ENCODE data around the gene CLDN20. TPM values are rescaled to one million over a fixed set of nuclear protein-coding genes. Genes with fewer than 3 reads are reported as not detected.

CLDN20 gene
- polyA plus RNA-seq, 3 donors, result not detected

DNA sequence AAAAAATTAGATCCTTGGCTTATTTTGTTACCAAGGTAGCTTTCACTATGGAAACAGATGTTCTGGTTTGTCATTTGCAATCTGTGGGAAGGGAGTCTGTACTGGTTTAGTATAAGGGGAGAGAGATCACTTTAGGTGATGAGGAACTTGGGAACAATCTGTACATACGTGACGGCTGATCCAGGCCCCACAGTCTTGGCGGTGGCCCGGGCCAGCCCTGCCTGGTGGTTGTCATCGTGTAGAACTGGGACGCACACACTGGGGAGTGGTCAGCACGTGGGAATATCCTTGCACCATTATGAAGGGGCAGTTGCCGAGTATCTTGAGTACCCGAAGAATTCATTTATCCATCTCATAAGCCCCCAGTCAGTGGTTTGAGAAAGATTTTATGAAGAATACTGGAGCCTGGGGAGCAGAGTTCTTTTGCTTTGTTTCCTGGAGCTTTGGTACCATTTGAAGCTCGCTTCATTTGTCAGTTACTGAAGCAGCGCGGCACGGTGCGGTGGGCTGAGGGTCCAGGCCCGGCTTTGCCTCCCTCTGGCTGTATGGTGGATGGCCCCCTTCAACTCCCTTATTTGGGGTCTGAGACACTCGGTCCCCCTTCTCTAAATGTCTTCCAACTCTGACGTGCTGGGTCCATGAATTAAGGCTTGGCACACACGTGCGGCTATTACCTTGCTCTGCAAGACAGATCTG lies 22.8 kb upstream of the CLDN20 start:
- WGBS, 3 donors, result 91 to 94% (median 93%) methylated on average over 19 of the region's 19 CpGs
- H3K27ac ChIP-seq (ENCODE audit: low read depth, low read length), result peak overlapping the region; percentile 35

DNA sequence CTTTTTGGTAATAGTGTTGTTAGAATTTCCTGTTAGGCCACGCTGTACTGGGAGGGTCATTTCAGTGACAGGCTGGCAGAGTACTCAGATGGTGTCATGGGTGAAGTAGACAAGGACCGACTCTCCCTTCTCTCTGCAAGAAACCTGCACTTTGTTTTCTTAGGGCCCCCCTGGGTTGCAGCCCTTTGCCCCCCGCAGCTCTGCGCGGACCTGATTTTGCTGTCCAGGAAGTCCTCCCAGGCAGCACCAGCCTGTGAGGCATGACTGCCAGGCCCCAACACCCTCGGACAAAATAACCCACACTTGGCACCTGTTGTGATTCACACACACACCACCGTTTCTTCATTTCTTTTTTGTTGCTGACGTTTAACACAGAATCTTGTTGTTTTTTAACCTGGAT lies 21.8 kb upstream of the CLDN20 start:
- WGBS, 3 donors, result 65 to 88% (median 79%) methylated on average over 8 of the region's 8 CpGs
- no peak overlapping the region for H3K27ac ChIP-seq (ENCODE audit: low read depth, low read length)

DNA sequence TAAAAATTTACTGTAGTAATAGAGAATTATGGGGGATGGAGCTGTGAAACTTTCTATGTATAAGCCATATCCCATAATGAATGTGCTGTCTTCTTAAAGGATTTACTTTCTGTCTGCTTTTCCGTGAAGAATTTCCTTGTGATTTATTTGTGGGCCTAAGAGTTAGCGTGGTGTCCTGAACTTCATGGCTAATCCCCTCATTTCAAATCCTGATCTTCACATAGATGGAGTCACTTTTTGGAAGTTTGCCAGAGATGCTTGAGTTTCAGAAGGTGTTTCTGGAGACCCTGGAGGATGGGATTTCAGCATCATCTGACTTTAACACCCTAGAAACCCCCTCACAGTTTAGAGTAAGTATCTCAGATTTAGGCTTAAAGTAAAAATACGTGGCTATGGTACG lies 19.4 kb upstream of the CLDN20 start:
- 71 to 83% (median 79%) methylated on average over 4 of the region's 4 CpGs for WGBS, 3 donors
- no peak overlapping the region for H3K27ac ChIP-seq (ENCODE audit: low read depth, low read length)

DNA sequence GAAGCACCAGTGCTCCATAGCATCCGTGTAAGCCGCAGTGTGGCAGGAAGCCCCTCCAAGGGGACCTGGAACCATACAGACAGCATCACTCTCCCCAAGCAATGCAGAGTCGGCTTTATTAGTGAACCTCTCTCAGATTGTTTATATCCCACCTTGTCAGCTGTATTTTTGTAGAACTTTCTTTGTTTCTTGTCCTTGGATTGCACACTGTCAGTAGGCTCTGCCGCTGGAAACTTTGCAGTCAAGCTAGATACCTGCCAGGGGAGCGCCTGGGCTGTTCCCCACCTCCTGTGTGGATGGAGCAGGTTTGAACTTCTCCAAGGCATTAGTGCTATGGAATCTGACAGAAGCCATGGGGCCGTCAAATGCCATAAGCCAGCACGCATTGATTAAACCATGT lies 18.6 kb upstream of the CLDN20 start:
- H3K27ac ChIP-seq (ENCODE audit: low read depth, low read length), result no peak overlapping the region
- WGBS, 3 donors, result 87 to 93% (median 92%) methylated on average over 7 of the region's 7 CpGs

DNA sequence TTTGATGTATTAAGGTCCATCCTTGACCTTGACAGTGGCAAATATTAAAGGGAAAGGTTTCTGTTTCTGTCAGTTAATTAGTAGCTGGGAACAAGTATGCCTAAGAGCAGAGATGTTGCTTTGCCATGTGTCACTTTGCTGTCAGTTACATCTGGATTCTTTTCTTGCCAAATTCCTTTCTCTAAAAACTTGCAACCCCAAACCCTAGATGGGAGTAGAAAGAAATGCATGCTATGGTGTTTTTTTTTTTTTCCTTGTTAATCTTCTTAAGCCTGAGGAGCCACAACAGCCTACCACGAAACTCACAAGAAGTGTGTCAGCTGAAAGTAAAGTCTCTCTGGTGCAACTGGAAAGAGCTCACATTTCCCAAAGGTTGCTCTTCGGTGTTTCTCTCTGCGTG lies 18.0 kb upstream of the CLDN20 start:
- WGBS, 3 donors, result 80 to 95% (median 93%) methylated on average over 3 of the region's 3 CpGs
- H3K27ac ChIP-seq (ENCODE audit: low read depth, low read length), result no peak overlapping the region

DNA sequence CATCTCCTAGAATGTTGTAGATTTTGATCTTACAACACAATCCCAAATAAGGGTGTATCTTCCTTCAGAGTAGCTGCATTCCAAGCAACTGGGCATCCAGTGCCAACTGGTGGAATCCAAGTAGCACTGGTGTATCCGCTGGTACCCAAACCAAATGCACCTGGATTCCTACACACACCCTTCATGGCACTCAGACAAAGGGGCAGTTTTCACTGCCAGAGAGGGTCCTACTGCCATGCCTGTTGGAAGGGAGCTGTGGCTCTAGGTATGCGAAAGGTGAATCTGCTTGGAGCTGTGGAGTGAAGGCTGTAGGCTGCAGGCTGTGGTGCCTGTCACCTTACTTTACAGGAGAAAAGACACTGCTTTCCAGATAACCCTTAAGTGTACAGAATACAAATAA lies 17.0 kb upstream of the CLDN20 start:
- WGBS, 3 donors, result 98% methylated on average over 2 of the region's 2 CpGs
- no peak overlapping the region for H3K27ac ChIP-seq (ENCODE audit: low read depth, low read length)

DNA sequence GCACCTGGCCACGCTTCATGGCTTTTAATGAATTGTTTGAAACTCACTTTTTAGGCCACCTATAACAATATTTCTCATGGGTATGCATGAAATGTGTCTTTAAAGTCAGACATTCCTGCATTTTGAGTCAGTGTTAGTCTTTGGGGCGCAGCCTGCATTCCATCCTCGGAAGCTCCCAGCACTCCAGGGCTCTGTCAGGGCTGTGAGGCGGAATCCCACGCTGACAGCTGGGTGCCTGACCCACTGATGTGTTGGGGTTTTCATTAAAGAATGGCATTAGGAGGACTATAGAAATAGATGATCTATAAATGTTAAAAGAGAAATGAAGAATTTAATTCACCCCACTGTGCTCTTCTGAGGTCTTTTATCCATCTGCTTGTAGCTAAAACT lies 16.2 kb upstream of the CLDN20 start:
- no peak overlapping the region for H3K27ac ChIP-seq (ENCODE audit: low read depth, low read length)
- WGBS, 3 donors, result 87 to 92% (median 90%) methylated on average over 5 of the region's 5 CpGs

DNA sequence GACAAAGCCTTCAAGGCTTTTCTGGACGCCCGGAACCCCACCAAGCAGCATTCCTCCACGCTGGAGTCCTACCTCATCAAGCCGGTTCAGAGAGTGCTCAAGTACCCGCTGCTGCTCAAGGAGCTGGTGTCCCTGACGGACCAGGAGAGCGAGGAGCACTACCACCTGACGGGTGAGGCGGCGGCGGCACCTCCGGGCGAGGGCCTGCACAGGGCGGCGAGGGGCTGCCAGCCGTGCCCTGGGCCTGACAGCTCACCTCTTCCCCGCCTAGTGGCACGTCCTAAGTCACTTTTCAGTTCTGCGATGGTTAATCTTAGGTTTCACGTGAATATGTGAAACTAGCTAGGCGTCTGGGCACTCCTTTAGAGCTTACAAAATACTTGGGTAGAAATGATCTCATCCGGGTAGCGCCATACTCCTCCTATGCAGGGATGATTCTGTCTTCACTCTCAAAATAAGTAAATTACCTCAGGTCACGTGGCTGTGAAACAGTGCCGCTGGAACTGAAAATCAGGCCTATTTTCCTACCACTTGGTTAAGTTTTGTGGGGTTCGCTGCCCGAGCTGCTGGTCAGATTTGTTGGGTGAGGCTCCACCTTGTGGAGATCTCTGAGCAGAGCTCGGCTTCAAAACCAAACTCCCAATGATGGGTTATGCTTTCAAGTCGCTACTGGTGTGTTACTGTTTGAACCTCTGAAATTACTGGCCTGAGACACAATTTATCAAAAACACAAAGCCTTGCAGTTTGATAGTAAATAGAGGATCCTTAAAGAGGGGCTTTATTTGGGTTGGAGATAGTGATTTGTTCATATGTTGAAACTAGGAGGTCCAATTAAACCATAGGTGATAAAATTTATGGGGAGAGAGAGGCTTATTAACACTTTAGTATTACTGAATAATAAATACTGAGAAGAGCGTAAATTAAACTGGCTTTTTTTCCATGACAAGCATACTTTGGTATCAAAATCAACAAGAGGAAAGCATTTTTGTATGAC lies 15.5 kb upstream of the CLDN20 start:
- 71 to 80% (median 80%) methylated on average over 23 to 30 of the region's 30 CpGs for WGBS, 3 donors
- H3K27ac ChIP-seq (ENCODE audit: low read depth, low read length), result no peak overlapping the region

DNA sequence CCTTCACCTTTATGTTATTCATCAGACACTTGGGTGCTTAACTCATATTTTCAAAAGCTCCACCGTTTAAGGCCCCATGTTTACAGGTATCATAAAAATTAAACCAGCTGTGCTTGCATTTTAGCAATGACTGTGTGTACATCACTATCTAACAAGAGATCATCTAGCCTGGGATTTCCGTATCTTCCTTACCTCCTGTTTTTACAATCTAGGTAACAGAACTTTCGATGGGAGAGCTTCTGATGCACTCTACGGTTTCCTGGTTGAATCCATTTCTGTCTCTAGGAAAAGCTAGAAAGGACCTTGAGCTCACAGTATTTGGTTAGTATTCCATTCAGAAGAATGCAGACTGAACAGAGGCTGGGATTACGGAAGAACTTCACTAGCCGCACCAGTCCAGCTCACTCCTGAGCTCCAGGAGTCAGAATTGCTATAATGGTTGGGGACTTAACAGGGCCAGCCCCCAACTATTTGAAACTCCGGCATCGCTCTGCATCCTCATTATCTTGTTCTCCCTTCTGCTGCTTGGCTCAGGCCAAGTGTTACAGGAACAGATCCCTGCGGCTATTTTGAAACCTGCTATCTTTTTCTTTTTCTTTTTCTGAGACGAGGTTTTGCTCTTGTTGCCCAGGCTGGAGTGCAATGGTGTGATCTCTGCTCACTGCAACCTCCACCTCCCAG lies 13.0 kb upstream of the CLDN20 start:
- 90 to 93% (median 90%) methylated on average over 10 of the region's 10 CpGs for WGBS, 3 donors

DNA sequence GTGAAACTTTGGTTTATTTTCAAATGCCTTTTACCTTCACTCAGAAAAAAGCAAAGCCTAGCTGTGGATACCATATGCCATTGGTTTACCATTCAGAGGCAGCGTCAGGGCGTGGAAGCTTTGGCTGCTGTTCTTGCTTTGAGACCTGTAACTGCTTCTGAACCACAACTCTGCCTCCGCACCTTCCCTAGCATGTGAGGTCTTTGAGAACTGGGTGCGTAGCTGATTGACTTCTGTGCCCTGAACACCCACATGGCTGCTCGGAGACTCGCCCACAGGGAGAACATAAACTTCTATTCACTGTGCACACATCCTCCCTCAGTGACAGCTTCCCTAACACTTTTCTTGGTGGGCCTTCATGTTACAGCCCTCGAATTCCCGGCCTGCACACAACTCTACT lies 11.2 kb upstream of the CLDN20 start:
- WGBS, 3 donors, result 94 to 97% (median 95%) methylated on average over 8 of the region's 8 CpGs
- H3K27ac ChIP-seq (ENCODE audit: low read depth, low read length), result no peak overlapping the region

More for the DNA sequence above, 13.0 kb upstream of the CLDN20 start:
- no peak overlapping the region for H3K27ac ChIP-seq (ENCODE audit: low read depth, low read length)

DNA sequence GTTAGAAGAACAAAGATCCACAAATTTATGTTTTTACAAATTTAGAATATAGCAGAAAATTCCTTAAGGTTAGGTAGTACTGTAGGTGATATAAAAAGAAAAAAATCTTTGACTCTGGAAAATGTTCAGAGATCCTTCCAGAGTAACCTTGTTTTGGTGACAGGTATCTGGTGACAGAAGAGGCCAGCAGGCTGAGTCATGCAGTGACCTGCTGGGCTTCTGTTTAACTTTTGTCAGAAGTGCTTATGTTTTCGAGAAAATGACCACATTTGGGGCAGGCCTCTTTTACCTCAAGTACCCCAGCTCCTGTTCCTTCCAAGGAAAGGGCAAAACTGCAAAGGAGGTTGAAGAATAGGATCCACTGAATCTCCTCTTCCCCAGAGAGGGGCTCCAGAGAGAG lies 10.5 kb upstream of the CLDN20 start:
- WGBS, 3 donors, result 45 to 95% (median 78%) methylated on average over 1 of the region's 1 CpG
- no peak overlapping the region for H3K27ac ChIP-seq (ENCODE audit: low read depth, low read length)

DNA sequence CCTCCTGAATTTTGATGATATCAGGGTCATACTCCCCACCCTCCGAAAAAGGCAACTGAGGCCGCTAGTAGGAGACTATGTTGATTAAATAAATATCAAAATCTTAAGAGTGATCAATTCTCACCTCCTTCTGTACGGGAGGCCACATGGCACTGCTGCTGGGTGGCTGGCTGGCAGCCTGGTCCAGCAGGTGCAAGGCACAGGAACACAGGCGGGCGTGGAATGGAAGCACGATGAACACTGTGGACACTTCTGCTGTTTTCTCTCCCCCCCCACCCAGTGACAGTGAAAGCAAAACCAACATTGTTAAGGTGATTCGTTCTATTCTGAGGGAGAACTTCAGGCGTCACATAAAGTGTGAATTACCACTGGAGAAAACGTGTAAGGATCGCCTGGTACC lies 9.7 kb upstream of the CLDN20 start:
- 92 to 94% (median 92%) methylated on average over 10 of the region's 10 CpGs for WGBS, 3 donors
- H3K27ac ChIP-seq (ENCODE audit: low read depth, low read length), result no peak overlapping the region

DNA sequence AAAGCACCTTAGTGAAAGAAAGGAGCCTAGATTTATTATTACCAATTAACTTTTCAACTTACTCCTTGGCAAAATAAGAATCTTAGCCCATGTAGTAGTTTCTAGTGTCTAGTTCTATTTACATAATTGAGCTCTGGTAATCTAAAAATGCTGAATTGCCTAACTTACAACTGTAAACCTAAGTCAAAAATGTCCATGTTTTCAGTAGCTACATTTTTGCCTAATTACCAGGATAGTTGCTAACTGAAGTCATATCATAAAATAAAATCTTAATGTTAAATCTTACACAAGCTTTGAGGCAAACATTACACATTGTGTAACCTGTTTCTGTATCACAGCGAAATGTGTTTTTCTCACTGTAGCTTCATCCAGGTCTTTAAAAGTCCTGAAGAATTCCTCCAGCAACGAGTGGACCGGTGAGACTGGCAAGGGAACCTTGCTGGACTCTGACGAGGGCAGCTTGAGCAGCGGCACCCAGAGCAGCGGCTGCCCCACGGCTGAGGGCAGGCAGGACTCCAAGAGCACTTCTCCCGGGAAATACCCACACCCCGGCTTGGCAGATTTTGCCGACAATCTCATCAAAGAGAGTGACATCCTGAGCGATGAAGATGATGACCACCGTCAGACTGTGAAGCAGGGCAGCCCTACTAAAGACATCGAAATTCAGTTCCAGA lies 7.6 kb upstream of the CLDN20 start:
- no peak overlapping the region for H3K27ac ChIP-seq (ENCODE audit: low read depth, low read length)
- 79 to 88% (median 83%) methylated on average over 13 of the region's 13 CpGs for WGBS, 3 donors

DNA sequence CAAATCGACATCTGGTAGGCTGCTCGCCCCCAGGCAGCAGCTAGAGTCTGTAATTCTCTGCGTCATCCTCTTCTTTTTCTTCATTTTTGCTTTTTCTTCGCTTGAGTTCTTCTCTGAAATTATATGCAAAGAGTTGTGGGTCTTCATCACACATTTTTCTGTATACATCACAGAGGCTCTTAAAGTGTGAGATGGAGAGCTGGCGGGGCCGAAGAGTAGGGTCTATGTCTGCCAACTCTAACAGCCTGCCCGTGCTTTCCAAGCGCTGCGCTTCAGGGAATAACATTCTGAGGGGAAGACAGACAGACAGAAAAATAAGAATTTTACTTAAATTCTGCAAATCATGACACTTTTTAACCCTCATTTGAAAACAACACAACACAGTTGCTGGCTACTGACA lies 6.0 kb upstream of the CLDN20 start:
- WGBS, 3 donors, result 95 to 97% (median 97%) methylated on average over 9 of the region's 9 CpGs
- no peak overlapping the region for H3K27ac ChIP-seq (ENCODE audit: low read depth, low read length)

DNA sequence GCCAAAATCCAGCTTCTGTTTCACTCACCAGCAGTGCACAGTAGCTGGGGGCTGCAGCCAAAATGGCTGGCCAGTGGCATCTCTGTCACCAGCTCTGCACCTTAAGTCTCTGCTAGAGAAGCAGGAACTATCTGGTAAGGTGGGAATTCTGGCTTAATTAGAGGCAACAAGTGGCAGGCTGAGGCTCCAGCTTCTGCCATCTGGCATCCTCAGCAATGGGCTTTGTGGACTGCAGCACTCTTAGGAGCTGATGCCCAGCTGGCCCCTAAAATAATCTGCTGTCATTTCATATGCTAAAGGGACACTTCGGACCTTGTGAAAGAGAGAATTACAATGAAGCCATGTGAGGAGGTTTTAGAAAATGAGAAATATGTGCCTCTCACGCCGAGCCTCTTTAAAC lies 4.6 kb upstream of the CLDN20 start:
- WGBS, 3 donors, result 94 to 99% (median 97%) methylated on average over 3 of the region's 3 CpGs
- no peak overlapping the region for H3K27ac ChIP-seq (ENCODE audit: low read depth, low read length)

DNA sequence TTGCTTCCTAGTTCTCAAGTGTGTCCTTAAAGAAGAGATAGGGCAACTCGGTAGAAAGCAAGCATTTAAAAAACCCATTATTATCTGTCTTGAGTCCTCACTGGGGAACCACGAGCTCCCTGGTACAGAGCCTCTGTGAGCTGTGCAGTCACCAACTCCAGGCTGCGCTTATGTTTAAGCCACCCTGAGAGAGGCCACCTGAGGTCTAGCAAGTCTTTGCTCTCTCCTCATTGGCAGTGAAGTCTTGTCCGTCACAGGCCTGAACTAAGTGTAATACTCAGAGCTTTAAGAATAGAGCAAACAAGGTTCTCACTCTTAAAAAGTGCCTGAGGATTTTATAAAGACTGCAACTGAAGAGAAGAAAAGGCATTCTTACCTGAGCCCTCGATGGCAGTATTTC lies 3.9 kb upstream of the CLDN20 start:
- 89 to 94% (median 91%) methylated on average over 5 of the region's 5 CpGs for WGBS, 3 donors
- H3K27ac ChIP-seq (ENCODE audit: low read depth, low read length), result no peak overlapping the region

DNA sequence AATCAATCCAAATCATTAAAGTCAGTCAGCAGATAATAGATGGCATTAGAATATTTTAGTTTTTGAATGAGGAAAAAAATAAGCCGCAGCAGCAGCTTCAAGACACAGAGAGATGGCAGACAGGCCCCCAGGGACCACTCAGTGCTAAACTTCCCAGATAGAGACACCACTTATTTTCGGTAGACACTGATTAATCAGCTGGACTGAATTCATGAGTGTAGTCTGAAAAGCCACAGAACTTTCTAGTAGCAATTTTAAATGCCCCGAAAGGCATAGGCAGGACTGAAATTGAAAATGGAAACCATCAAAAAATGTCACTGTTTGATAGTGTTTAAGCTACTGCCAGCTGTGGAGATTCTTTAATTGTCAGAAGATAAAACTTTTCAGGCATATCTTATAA lies 3.1 kb upstream of the CLDN20 start:
- WGBS, 3 donors, result 43 to 76% (median 60%) methylated on average over 3 of the region's 3 CpGs
- H3K27ac ChIP-seq (ENCODE audit: low read depth, low read length), result no peak overlapping the region

DNA sequence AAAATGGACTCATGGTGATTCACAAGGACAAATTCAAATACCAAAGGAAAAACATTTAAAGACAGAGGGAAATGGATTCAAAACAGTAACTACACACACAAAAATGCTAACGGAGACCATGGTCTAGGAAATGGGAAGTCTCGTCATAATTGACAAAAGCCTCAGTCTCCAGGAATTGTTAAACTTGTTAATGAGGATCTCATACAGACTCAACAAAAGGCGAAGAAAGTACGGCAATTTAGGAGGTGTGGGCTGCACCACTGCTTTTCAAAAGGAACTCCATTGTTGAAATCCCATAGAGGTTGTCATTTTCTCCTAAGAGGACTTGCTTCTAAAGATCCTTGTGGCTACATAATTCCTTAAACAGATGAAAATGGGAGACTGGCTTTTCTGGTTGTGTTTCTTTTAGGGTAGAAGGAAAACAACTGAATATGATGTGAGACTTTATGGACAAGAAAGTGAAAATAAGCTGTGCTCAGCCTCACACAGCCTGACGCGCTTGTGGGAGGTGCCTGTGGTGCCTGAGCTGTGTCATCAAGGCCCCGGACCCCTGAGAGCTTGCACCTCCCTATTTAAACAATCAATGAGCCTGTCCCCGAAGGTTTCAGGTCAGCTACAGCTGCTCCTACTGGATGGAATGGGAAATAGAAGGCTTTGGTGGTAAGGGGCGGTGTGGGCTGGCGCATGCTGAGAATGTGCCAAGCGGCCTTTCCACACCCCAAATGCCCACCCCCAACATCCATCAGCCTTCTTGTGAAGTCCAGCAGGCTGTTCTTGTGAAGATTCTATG lies 2.5 kb upstream of the CLDN20 start:
- no peak overlapping the region for H3K27ac ChIP-seq (ENCODE audit: low read depth, low read length)
- 91 to 94% (median 94%) methylated on average over 11 of the region's 11 CpGs for WGBS, 3 donors
